Keratinocyte (primary cell): ENCODE data around the gene SLC25A2. TPM values are rescaled to one million over a fixed set of nuclear protein-coding genes. Genes with fewer than 3 reads are reported as not detected.

ENCODE experiments used
- DNase-seq: peaks from one replicate; pipeline ENCODE4 v3.0.0-alpha.2; 2011; ENCODE audit warnings: low read depth, missing footprints, low spot score
- FAIRE-seq: peaks from 2 replicates; lab custom pipeline; 2011; peaks lifted over from hg19 to GRCh38; lab: Jason Lieb, UNC
- H2AFZ ChIP-seq: 2 replicates; pipeline ENCODE4 v1.6.0; 2012; ENCODE audit warnings: low read length, control low read depth, inconsistent platforms; ENCODE audit not compliant: control insufficient read depth
- H3K27ac ChIP-seq: 2 replicates; pipeline ENCODE4 v1.5.1; 2011; ENCODE audit warnings: low read length; ENCODE audit not compliant: control insufficient read depth, insufficient read depth
- H3K27me3 ChIP-seq: 3 replicates; pipeline ENCODE4 v1.6.0; 2011; ENCODE audit warnings: low read length; ENCODE audit not compliant: control insufficient read depth, insufficient read depth; ENCODE audit errors: extremely low read depth
- H3K36me3 ChIP-seq, 2 experiments: 2 replicates in 1 of 2; 3 replicates in 1 of 2; pipeline ENCODE4 v1.5.1; 2011; ENCODE audit warnings: low read length in 2 of 2, mild to moderate bottlenecking in 1 of 2; ENCODE audit not compliant: control insufficient read depth in 2 of 2, insufficient read depth in 2 of 2; ENCODE audit errors: extremely low read depth in 1 of 2
- H3K4me1 ChIP-seq: 3 replicates; pipeline ENCODE4 v1.5.1; 2011; ENCODE audit warnings: low read length; ENCODE audit not compliant: control insufficient read depth, insufficient read depth; ENCODE audit errors: extremely low read depth
- H3K4me2 ChIP-seq: 3 replicates; pipeline ENCODE4 v1.6.0; 2011; ENCODE audit warnings: low read depth, low read length; ENCODE audit not compliant: control insufficient read depth, insufficient read depth; ENCODE audit errors: extremely low read depth
- H3K4me3 ChIP-seq, 3 experiments: fragments of 200-600 bp in 1 of 3; sonication (generic) in 1 of 3; 2 replicates in 2 of 3; 3 replicates in 1 of 3; pipeline ENCODE4 v1.5.1; 2011 to 2016; ENCODE audit warnings: low read length in 3 of 3, mild to moderate bottlenecking in 3 of 3, control low read depth in 2 of 3, inconsistent platforms in 1 of 3, low read depth in 1 of 3, mixed read lengths in 1 of 3, mixed run types in 1 of 3, moderate library complexity in 1 of 3; ENCODE audit not compliant: control insufficient read depth in 2 of 3, insufficient read depth in 2 of 3; ENCODE audit errors: extremely low read depth in 1 of 3
- H3K79me2 ChIP-seq: 2 replicates; pipeline ENCODE4 v1.6.0; 2012; ENCODE audit warnings: low read length; ENCODE audit not compliant: control insufficient read depth, insufficient read depth
- H3K9ac ChIP-seq: 3 replicates; pipeline ENCODE4 v1.6.0; 2011; ENCODE audit warnings: low read length; ENCODE audit not compliant: control insufficient read depth, insufficient read depth; ENCODE audit errors: extremely low read depth
- H3K9me1 ChIP-seq: 3 replicates; pipeline ENCODE4 v1.6.0; 2011; ENCODE audit warnings: low read length; ENCODE audit not compliant: control insufficient read depth, insufficient read depth; ENCODE audit errors: extremely low read depth
- H3K9me3 ChIP-seq: 2 replicates; pipeline ENCODE4 v1.5.1; 2012; ENCODE audit warnings: low read depth, low read length; ENCODE audit not compliant: control insufficient read depth
- H4K20me1 ChIP-seq: 3 replicates; pipeline ENCODE4 v1.6.0; 2011; ENCODE audit warnings: low read length; ENCODE audit not compliant: control insufficient read depth, insufficient read depth; ENCODE audit errors: extremely low read depth
- EZH2 ChIP-seq: IDR thresholded peaks from one replicate; pipeline ENCODE4 v1.6.1; 2012; ENCODE audit warnings: inconsistent platforms, mild to moderate bottlenecking, low read length, moderate library complexity
- dilution Hi-C: fragments of 300-500 bp; cut with MboI; formaldehyde crosslinking; loops from one replicate; pipeline ENCODE4 v1.7.0; 2020; ENCODE audit warnings: low sequenced_read_pairs; ENCODE audit not compliant: extremely low pct_ligation_motif_present
- polyA plus RNA-seq, 5 experiments: library from polyadenylated mRNA; depleted of rRNA in 3 of 5; stranded (reverse) in 3 of 5; stranded (forward) in 1 of 5; unstranded in 1 of 5; fragments of >200 nt; gene quantifications; 1 replicate in 1 of 5; 2 replicates in 3 of 5; 3 replicates in 1 of 5; pipeline versions ENCODE4 v1.2.1 to v1.2.3, GENCODE V29; 2011 to 2012; ENCODE audit warnings: missing spikeins in 2 of 5, low read depth in 1 of 5, low replicate concordance in 1 of 5
- TF ChIP-seq, protein P1 (sequence below), 3 experiments: IDR thresholded peaks in 1 of 3; conservative IDR thresholded peaks in 1 of 3; optimal IDR thresholded peaks in 1 of 3; 2 replicates in 2 of 3; 3 replicates in 1 of 3; pipeline versions ENCODE3 to v1.5.1; 2011; ENCODE audit warnings: low read length in 3 of 3, mild to moderate bottlenecking in 3 of 3, moderate library complexity in 2 of 3, control low read depth in 1 of 3, inconsistent platforms in 1 of 3; ENCODE audit not compliant: insufficient read depth in 2 of 3; ENCODE audit errors: extremely low read depth in 1 of 3

The SLC25A2 gene
- polyA plus RNA-seq, 1 donor (not counting 4 experiments of a cell fraction or from before 2014, with no cell fraction given), result not detected

DNA sequence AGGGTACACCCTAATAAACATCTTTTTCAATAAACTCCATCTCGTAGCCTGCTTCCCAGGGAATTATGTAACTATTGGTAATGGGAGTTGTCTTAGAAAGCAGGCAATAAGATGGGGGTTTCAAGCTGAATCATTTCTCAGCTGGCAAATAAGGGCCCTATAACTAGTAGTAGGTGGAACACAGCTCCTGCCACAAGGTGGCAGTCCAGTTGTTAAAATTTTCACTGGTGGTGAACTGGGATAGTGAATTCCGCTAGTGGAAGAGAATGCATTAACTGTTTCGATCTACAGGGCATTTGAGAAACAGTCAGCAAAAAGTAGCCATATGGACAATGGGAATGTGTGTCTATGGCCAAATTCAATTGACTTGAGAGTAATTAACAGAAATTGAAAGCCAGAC, 30.9 kb downstream of the SLC25A2 start:
- DNase-seq (no peak), FAIRE-seq (no peak)
- TF ChIP-seq, protein P1, sequence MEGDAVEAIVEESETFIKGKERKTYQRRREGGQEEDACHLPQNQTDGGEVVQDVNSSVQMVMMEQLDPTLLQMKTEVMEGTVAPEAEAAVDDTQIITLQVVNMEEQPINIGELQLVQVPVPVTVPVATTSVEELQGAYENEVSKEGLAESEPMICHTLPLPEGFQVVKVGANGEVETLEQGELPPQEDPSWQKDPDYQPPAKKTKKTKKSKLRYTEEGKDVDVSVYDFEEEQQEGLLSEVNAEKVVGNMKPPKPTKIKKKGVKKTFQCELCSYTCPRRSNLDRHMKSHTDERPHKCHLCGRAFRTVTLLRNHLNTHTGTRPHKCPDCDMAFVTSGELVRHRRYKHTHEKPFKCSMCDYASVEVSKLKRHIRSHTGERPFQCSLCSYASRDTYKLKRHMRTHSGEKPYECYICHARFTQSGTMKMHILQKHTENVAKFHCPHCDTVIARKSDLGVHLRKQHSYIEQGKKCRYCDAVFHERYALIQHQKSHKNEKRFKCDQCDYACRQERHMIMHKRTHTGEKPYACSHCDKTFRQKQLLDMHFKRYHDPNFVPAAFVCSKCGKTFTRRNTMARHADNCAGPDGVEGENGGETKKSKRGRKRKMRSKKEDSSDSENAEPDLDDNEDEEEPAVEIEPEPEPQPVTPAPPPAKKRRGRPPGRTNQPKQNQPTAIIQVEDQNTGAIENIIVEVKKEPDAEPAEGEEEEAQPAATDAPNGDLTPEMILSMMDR (optimal IDR thresholded peaks at IDR 0.05 in 1 of 3, IDR thresholded peaks at IDR 0.05 in 1 of 3, conservative IDR thresholded peaks at IDR 0.05 in 1 of 3; ENCODE audit: extremely low read depth in 1 of 3, insufficient read depth in 2 of 3, low read length in 3 of 3), result no peak
- TF ChIP-seq EZH2, result no peak
- no peaks in the 10 kb centered on the region for H3K79me2 ChIP-seq
- H3K27ac ChIP-seq, result no peak overlapping the region
- H3K9ac ChIP-seq, result no peak overlapping the region
- H3K9me3 ChIP-seq, result peaks cover 2% of the 10 kb centered on the region
- no peaks in the 10 kb centered on the region for H3K9me1 ChIP-seq
- dilution Hi-C loops, result no loop called here
- no peak overlapping the region for H3K4me2 ChIP-seq
- H3K36me3 ChIP-seq, result no peaks in the 10 kb centered on the region
- no peaks in the 10 kb centered on the region for H3K27me3 ChIP-seq
- no peak overlapping the region for H2AFZ ChIP-seq
- no peaks in the 10 kb centered on the region for H3K4me1 ChIP-seq
- H4K20me1 ChIP-seq, result no peaks in the 10 kb centered on the region
- no peak overlapping the region for H3K4me3 ChIP-seq

DNA sequence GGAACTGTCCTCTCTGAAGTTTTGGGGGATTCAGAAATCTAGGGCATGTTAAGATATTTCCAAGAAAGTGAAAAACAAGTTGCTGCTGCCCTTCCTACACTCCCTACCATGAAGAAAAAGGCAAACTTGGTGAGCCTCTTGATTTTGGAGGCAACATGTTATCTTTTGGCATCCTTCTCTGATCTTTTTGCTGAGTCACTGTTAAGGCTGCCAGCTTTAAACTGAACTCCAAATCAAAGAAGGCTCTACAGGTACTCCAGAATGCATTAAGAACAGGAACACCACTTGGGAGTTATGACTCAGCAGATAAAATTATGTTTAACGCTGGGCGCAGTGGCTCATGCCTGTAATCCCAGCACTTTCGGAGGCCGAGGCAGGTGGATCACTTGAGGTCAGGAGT, 34.7 kb downstream of the SLC25A2 start:
- Histone ChIP-seq H3K27ac (no peak overlapping the region), H3K4me2 (no peak overlapping the region), H2AFZ (no peak overlapping the region), H4K20me1 (no peaks in the 10 kb centered on the region), H3K79me2 (no peaks in the 10 kb centered on the region), H3K4me3 (no peak overlapping the region), H3K4me1 (no peaks in the 10 kb centered on the region), H3K36me3 (no peaks in the 10 kb centered on the region), H3K27me3 (no peaks in the 10 kb centered on the region), H3K9ac (no peak overlapping the region), H3K9me3 (peaks cover 2% of the 10 kb centered on the region), H3K9me1 (no peaks in the 10 kb centered on the region)
- TF ChIP-seq EZH2, result no peak
- DNase-seq (no peak), FAIRE-seq (no peak)
- dilution Hi-C loops, result no loop called here

DNA sequence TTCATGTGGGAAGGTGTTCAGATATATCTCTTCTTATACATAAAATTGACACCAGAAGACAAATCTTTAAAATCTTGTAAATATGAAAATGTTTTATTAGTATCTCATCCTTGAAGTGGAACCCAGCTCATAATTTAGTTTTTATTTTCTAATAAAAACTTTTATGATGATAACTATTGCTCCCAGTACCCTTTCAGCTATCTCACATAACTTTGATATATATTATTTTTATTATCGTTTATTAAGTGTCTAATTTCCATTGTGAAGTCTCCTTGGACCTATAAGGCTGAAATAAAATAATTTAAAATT, 42.7 kb downstream of the SLC25A2 start:
- Histone ChIP-seq H3K9me1 (no peaks in the 10 kb centered on the region), H3K79me2 (no peaks in the 10 kb centered on the region), H3K4me1 (no peaks in the 10 kb centered on the region), H3K27me3 (no peaks in the 10 kb centered on the region), H3K27ac (no peak overlapping the region), H4K20me1 (no peaks in the 10 kb centered on the region), H2AFZ (no peak overlapping the region), H3K9me3 (peaks cover 7% of the 10 kb centered on the region), H3K4me3 (no peak overlapping the region), H3K9ac (no peak overlapping the region), H3K36me3 (no peaks in the 10 kb centered on the region), H3K4me2 (no peak overlapping the region)
- DNase-seq (no peak), FAIRE-seq (no peak)
- TF ChIP-seq, protein P1 (optimal IDR thresholded peaks at IDR 0.05 in 1 of 3, IDR thresholded peaks at IDR 0.05 in 1 of 3, conservative IDR thresholded peaks at IDR 0.05 in 1 of 3; ENCODE audit: extremely low read depth in 1 of 3, insufficient read depth in 2 of 3, low read length in 3 of 3), result no peak
- TF ChIP-seq EZH2, result no peak
- dilution Hi-C loops, result no loop called here
